Measurements from ENCODE around the gene NUP93.

DNA sequence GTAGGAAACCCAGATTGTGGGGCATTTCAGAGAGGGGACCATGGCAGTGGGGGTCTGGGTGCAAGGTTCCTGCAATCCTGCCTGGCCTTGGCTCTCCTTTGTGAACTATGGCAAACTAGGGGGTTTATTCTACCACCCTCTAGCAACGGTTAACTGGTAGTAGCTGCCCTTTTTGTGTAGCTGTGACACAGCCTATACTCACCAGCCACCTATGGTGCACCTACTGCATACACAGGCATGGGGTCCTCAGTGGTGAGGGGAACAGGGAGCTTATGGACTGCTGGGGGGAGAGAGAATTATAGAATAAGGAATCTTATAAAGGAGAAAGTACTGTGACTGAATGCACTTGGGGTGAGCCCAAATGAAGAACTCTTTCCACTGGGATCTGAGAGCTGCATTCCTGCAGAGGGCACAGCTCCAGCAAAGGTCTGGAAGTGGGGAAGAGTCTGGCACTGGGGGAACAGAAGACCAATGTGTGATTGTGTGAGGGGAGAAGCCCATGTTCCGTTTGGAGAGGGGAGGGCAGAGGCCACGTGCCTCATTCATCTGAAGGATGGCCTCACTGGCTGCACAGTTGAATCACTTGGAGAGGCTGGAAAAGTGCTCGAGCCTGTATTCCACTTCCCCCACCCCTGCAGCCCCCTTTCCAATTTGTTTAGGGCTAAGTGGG is 45.5 kb upstream of the NUP93 start:
- TF ChIP-seq MYC (IDR thresholded peaks at IDR 0.05; ENCODE audit: low read depth, low read length) (no peak), POLR2A (IDR thresholded peaks at IDR 0.05; ENCODE audit: extremely low read depth, insufficient read length) (no peak)
- TF ChIP-seq, protein P1, sequence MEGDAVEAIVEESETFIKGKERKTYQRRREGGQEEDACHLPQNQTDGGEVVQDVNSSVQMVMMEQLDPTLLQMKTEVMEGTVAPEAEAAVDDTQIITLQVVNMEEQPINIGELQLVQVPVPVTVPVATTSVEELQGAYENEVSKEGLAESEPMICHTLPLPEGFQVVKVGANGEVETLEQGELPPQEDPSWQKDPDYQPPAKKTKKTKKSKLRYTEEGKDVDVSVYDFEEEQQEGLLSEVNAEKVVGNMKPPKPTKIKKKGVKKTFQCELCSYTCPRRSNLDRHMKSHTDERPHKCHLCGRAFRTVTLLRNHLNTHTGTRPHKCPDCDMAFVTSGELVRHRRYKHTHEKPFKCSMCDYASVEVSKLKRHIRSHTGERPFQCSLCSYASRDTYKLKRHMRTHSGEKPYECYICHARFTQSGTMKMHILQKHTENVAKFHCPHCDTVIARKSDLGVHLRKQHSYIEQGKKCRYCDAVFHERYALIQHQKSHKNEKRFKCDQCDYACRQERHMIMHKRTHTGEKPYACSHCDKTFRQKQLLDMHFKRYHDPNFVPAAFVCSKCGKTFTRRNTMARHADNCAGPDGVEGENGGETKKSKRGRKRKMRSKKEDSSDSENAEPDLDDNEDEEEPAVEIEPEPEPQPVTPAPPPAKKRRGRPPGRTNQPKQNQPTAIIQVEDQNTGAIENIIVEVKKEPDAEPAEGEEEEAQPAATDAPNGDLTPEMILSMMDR (IDR thresholded peaks at IDR 0.05; ENCODE audit: low read depth, low read length): no peak
